NT2/D1 (cell line): Measurements from ENCODE around the gene EIF4G3.
"Not testable (repeated sequence)": the region's sequence is repeated elsewhere in the genome, so short reads cannot be mapped to it uniquely, and the experiment has no call there.

Source experiments
- DNase-seq: peaks from one replicate; pipeline ENCODE4 v3.0.0-alpha.2; 2011; ENCODE audit warnings: low read depth, low spot score
- H3K27me3 ChIP-seq: 2 replicates; pipeline ENCODE4 v1.6.0; 2011; ENCODE audit warnings: mild to moderate bottlenecking; ENCODE audit not compliant: insufficient read length, insufficient read depth
- H3K36me3 ChIP-seq: 2 replicates; pipeline ENCODE4 v1.6.1; 2011; ENCODE audit warnings: mild to moderate bottlenecking, low read length, mixed read lengths; ENCODE audit not compliant: insufficient read depth, insufficient read length
- H3K4me1 ChIP-seq: 2 replicates; pipeline ENCODE4 v1.5.1; 2011; ENCODE audit not compliant: insufficient read depth, insufficient read length
- H3K4me3 ChIP-seq: 2 replicates; pipeline ENCODE4 v1.5.1; 2011; ENCODE audit warnings: low read depth; ENCODE audit not compliant: insufficient read length
- H3K9ac ChIP-seq: 2 replicates; pipeline ENCODE4 v1.6.0; 2011; ENCODE audit warnings: low read depth; ENCODE audit not compliant: insufficient read length
- H3K9me3 ChIP-seq: 2 replicates; pipeline ENCODE4 v1.5.1; 2011; ENCODE audit warnings: mild to moderate bottlenecking, low read length; ENCODE audit not compliant: insufficient read depth
- SUZ12 ChIP-seq: IDR thresholded peaks from 2 replicates; pipeline ENCODE4 v1.6.1; 2011; ENCODE audit not compliant: insufficient read length, insufficient read depth; ENCODE audit errors: extremely low read depth
- YY1 ChIP-seq: IDR thresholded peaks from 2 replicates; pipeline ENCODE4 v1.6.1; 2011; ENCODE audit not compliant: insufficient read length, insufficient read depth
- ZNF274 ChIP-seq: IDR thresholded peaks from 2 replicates; pipeline ENCODE4 v1.6.1; 2011; ENCODE audit warnings: mild to moderate bottlenecking, low read depth, low read length

The EIF4G3 gene

GRCh38 chr1:21185221-21185731 lies 8.6 kb upstream of the EIF4G3 start:
- Histone ChIP-seq H3K4me1 (no peaks in the 10 kb centered on the region), H3K4me3 (no peak overlapping the region), H3K9ac (no peak overlapping the region), H3K27me3 (peaks cover 35% of the 10 kb centered on the region), H3K9me3 (no peaks in the 10 kb centered on the region), H3K36me3 (no peaks in the 10 kb centered on the region)
- no peak for TF ChIP-seq SUZ12
- no peak for TF ChIP-seq YY1
- TF ChIP-seq ZNF274: no peak
- no peak for DNase-seq

DNA sequence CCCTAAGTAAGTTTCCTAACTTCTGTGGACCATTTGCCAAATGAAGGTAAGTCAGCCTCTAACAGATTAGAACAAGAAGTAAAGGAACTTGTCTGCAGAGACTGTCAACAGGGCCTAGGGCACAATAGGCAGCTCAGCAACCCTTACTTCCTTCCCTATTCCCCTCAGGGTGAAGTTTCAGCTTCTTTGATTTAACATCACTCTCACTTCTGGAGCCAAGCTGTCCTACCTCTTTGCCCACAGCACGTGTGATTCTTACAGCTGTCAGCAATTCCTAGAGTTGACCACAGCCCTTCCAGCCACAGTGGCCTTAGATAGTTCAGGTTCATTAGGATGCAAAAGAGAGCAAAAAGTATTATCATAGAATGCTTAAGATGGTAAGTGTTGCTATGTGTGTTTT lies 7.6 kb upstream of the EIF4G3 start:
- H3K27me3 ChIP-seq: peaks cover 25% of the 10 kb centered on the region
- H3K4me1 ChIP-seq: no peaks in the 10 kb centered on the region
- TF ChIP-seq SUZ12 (no peak), ZNF274 (no peak), YY1 (no peak)
- H3K9ac ChIP-seq: no peak overlapping the region
- no peak for DNase-seq
- no peaks in the 10 kb centered on the region for H3K36me3 ChIP-seq
- H3K4me3 ChIP-seq: no peak overlapping the region
- H3K9me3 ChIP-seq: no peaks in the 10 kb centered on the region

GRCh38 chr1:21182181-21182731 lies 5.6 kb upstream of the EIF4G3 start:
- no peak overlapping the region for H3K9ac ChIP-seq
- H3K4me1 ChIP-seq: peaks cover 2% of the 10 kb centered on the region
- DNase-seq: no peak
- H3K36me3 ChIP-seq: no peaks in the 10 kb centered on the region
- TF ChIP-seq SUZ12: no peak
- no peak for TF ChIP-seq ZNF274
- no peak for TF ChIP-seq YY1
- no peaks in the 10 kb centered on the region for H3K9me3 ChIP-seq
- H3K27me3 ChIP-seq: peaks cover 7% of the 10 kb centered on the region
- no peak overlapping the region for H3K4me3 ChIP-seq

GRCh38 chr1:21178271-21178670 lies 1.6 kb upstream of the EIF4G3 start:
- H3K9me3 ChIP-seq: not testable (repeated sequence)

DNA sequence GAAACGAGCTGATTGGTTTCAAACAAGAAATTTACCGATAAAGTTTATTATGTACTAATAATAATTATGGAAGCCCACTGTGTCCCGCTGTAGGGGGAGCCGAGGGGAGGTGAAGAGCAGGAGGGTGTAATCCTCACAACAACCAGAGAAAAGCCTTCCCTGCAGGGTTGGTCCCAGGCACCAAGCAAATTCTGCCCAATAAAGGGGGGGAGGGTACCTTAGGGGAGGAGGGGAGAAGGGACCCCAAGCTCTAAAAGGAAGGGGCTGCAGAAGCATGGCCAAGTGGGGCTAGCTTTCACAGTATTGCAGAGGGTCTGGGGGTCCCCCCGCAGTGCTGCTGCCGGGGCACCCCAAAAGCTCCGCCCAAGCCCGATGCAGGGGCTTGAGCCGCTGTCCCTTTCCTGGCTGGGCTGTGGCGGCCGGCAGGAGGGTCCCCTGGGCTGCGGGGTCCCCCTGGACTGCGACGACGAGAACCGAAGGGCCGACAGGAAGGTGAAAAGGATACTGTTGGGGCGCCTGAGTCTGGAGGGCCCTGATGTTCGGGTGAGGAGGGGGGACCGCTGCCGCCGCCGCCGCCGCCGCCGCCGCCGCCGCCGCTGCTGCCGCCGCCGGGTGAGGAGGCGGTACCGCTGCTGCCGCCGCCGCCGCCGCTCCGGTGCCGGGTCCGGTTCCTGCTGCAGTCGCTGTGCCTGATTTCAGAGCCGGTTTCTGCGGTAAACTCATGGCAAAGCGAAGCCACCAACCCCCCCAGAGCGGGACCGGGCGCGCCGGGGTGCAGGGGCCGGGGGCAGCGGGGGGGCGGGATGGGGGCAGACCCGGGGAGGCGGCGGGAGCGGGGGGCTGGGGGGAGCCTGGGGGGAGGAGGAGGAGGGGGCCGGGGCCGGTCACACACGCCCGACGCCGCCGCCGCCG lies 771 bp downstream of the EIF4G3 start:
- H3K36me3 ChIP-seq: no peaks in the 10 kb centered on the region
- H3K27me3 ChIP-seq: no peaks in the 10 kb centered on the region
- DNase-seq: no peak
- peak overlapping the region; percentile 83 for H3K9ac ChIP-seq
- H3K9me3 ChIP-seq: no peaks in the 10 kb centered on the region
- H3K4me3 ChIP-seq: peak overlapping the region; percentile 62
- no peak for TF ChIP-seq YY1
- no peak for TF ChIP-seq SUZ12
- TF ChIP-seq ZNF274: no peak
- H3K4me1 ChIP-seq: peaks cover 2% of the 10 kb centered on the region

More at GRCh38 chr1:21178271-21178670, 1.6 kb upstream of the EIF4G3 start:
- not testable (repeated sequence) for H3K36me3 ChIP-seq, H3K4me3 ChIP-seq, H3K27me3 ChIP-seq, H3K4me1 ChIP-seq, DNase-seq
- peak overlapping the region; percentile 10 for H3K9ac ChIP-seq

DNA sequence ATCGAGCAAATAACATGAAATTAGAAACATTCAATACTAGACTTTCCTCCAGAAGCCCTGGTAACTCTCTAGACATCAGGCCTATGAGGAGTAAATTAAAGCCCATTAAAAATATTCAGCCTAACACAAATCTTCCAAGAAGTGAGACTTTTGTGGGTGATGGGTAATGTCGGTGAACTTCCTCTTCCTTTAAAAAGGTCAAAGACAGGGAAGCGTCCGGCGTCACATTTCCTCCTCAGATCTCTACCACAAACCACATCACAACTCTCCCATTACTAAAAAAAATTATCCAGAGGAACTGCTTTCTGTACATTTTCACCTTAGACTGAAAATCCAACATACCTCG lies 1.4 kb downstream of the EIF4G3 start:
- no peak for TF ChIP-seq YY1
- no peak for TF ChIP-seq SUZ12
- TF ChIP-seq ZNF274: no peak
- peak overlapping the region; percentile 62 for H3K4me3 ChIP-seq
- H3K9ac ChIP-seq: peak overlapping the region; percentile 83
- H3K27me3 ChIP-seq: no peaks in the 10 kb centered on the region
- no peaks in the 10 kb centered on the region for H3K9me3 ChIP-seq
- no peaks in the 10 kb centered on the region for H3K36me3 ChIP-seq
- DNase-seq: no peak
- peaks cover 2% of the 10 kb centered on the region for H3K4me1 ChIP-seq

DNA sequence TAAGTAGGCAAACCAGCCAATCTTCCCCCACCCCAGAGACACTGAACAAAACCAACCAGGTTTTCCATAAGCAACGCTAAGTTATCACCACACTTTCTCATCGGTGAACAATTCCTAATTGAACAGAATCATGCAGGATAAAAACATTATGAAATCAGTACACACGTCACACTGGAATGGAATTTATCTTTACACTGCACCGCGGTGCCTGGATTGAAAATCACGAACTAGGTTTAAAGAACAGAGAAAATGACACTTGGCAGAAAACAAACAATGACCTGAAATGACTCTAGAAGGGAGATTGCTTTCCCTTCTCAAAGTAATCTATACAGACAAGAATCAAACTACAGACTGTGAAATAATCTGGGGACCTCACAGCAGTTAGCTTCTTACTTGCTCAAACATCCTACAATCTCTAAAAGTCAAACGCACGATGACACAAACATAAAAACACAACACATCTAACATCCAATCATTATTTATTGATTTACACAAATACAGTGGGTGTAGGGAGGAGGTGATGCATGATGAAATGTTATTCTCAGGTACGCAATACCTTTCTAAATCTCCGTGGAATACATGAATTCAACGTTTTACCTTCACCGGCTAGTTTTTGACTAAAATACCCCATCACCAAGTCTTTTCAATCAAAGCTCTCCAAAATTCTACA lies 1.9 kb downstream of the EIF4G3 start:
- TF ChIP-seq ZNF274 (no peak), SUZ12 (no peak), YY1 (no peak)
- Histone ChIP-seq H3K4me3 (peak overlapping the region; percentile 62), H3K36me3 (peaks cover under 1% of the 10 kb centered on the region), H3K9me3 (no peaks in the 10 kb centered on the region), H3K4me1 (peaks cover 2% of the 10 kb centered on the region), H3K27me3 (no peaks in the 10 kb centered on the region), H3K9ac (peak overlapping the region; percentile 83)
- no peak for DNase-seq
